ENCODE data around the gene MAP3K3. TPM values are rescaled to one million over a fixed set of nuclear protein-coding genes. Genes with fewer than 3 reads are reported as not detected.

Gene MAP3K3
- total RNA-seq, 1 donor from 2014 or later: 28.0 TPM

GRCh38 chr17:63622574-63623390, 565 bp downstream of the MAP3K3 start:
- Mint-ChIP-seq H3K4me1 (peaks cover 28% of the 10 kb centered on the region), H3K36me3 (ENCODE audit: low read depth) (no peaks in the 10 kb centered on the region), H3K27me3 (ENCODE audit: low read depth) (peaks cover under 1% of the 10 kb centered on the region), H3K4me3 (peak overlapping the region; percentile 99), H3K27ac (ENCODE audit: unreplicated experiment) (peak overlapping the region; percentile 85), H3K9me3 (no peaks in the 10 kb centered on the region)
- peak; percentile 62 for DNase-seq (ENCODE audit: low read depth, low spot score)
- TF ChIP-seq, protein P1, sequence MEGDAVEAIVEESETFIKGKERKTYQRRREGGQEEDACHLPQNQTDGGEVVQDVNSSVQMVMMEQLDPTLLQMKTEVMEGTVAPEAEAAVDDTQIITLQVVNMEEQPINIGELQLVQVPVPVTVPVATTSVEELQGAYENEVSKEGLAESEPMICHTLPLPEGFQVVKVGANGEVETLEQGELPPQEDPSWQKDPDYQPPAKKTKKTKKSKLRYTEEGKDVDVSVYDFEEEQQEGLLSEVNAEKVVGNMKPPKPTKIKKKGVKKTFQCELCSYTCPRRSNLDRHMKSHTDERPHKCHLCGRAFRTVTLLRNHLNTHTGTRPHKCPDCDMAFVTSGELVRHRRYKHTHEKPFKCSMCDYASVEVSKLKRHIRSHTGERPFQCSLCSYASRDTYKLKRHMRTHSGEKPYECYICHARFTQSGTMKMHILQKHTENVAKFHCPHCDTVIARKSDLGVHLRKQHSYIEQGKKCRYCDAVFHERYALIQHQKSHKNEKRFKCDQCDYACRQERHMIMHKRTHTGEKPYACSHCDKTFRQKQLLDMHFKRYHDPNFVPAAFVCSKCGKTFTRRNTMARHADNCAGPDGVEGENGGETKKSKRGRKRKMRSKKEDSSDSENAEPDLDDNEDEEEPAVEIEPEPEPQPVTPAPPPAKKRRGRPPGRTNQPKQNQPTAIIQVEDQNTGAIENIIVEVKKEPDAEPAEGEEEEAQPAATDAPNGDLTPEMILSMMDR (conservative IDR thresholded peaks at IDR 0.05): no peak

DNA sequence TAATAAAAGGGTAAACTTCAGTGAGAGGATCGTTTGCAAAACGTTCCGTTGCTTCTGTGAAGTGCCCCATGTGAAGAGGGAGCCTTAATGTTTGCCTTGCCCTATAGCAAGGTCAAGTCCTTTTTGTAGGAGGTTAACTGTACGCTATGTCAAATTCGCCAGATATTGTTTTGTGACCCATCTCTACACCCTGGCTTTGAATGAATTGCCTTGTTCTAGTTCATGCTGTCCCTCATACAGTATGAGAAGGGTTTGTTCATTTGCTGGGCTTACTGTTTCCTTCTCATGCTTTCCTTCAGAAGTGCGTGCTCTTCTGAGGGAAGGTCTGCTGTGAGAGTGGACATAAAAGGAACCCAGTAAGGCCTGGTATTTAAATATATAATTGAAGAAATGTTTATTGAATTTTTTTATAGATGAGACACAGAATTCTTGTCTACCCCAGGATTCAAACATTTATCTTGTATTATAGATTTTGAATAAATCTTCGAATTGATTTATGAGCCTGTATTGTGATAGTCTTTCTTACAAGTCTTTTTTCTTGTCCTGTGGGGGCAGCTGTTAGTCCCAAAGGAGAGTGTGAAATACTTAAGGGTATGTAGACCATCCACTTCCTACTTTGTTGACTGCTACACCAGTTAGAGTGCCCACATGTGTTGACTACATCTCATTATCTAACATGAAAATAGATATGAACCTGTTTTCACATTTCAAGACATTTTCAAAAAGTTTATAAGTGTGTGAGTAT, 1.7 kb downstream of the MAP3K3 start:
- Mint-ChIP-seq H3K27ac (ENCODE audit: unreplicated experiment) (peak overlapping the region; percentile 24), H3K4me1 (peaks cover 28% of the 10 kb centered on the region), H3K27me3 (ENCODE audit: low read depth) (no peaks in the 10 kb centered on the region), H3K4me3 (peak overlapping the region; percentile 99), H3K36me3 (ENCODE audit: low read depth) (no peaks in the 10 kb centered on the region), H3K9me3 (no peaks in the 10 kb centered on the region)
- TF ChIP-seq, protein P1 (conservative IDR thresholded peaks at IDR 0.05): no peak
- no peak for DNase-seq (ENCODE audit: low read depth, low spot score)

DNA sequence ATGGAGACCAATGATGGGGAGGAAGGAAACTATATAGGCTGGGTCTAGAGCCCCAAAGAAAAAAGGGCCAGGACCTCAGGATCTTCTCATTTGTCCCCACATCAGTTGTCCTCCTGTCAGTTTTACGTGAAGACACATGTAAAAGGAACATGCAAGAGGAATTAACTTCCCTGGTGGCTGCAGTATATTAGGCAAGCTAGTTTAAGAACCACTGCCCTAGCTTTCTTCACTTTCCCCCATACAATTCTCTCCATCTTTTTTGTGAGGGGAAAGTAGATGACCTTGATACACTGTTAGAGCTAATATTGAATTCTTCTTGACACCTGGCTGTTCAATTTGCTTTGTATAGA, 2.3 kb downstream of the MAP3K3 start:
- H3K27ac Mint-ChIP-seq (ENCODE audit: unreplicated experiment): no peak overlapping the region
- no peaks in the 10 kb centered on the region for H3K9me3 Mint-ChIP-seq
- no peaks in the 10 kb centered on the region for H3K27me3 Mint-ChIP-seq (ENCODE audit: low read depth)
- peak overlapping the region; percentile 99 for H3K4me3 Mint-ChIP-seq
- DNase-seq (ENCODE audit: low read depth, low spot score): no peak
- no peaks in the 10 kb centered on the region for H3K36me3 Mint-ChIP-seq (ENCODE audit: low read depth)
- TF ChIP-seq, protein P1 (conservative IDR thresholded peaks at IDR 0.05): no peak
- peaks cover 28% of the 10 kb centered on the region for H3K4me1 Mint-ChIP-seq

DNA sequence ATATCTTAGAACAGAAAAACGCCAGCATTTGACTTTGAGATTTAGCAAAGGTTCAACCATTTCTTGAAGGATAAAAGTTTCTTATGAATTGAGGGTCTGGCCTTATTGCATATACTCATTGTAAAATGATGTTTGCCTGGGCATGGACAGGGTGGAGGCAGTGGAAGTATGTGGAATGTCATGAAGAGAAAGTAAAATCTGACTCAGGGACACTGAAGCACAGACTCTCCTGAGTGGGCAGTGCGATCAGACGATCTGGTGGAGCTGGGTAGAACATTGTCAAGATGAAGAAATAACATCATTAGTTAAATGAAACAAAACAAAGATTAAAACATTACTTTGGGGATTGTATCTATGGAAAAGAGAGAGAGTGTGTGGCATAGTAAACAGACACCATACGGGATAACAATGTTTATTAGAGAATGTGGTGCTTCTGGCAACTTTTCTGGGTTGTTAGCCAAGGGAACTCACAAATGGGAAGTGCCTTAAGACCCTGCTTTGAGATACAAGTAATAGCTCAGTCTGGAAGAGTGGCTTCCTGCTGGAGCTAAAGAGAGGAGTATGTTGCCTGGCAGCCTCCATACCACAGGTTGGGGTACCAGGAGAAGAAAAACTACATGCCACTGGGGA, 4.4 kb downstream of the MAP3K3 start:
- H3K27me3 Mint-ChIP-seq (ENCODE audit: low read depth): no peaks in the 10 kb centered on the region
- no peak overlapping the region for H3K27ac Mint-ChIP-seq (ENCODE audit: unreplicated experiment)
- no peak for DNase-seq (ENCODE audit: low read depth, low spot score)
- TF ChIP-seq, protein P1 (conservative IDR thresholded peaks at IDR 0.05): no peak
- no peaks in the 10 kb centered on the region for H3K9me3 Mint-ChIP-seq
- peaks cover 21% of the 10 kb centered on the region for H3K4me1 Mint-ChIP-seq
- H3K36me3 Mint-ChIP-seq (ENCODE audit: low read depth): no peaks in the 10 kb centered on the region
- H3K4me3 Mint-ChIP-seq: peak overlapping the region; percentile 18

DNA sequence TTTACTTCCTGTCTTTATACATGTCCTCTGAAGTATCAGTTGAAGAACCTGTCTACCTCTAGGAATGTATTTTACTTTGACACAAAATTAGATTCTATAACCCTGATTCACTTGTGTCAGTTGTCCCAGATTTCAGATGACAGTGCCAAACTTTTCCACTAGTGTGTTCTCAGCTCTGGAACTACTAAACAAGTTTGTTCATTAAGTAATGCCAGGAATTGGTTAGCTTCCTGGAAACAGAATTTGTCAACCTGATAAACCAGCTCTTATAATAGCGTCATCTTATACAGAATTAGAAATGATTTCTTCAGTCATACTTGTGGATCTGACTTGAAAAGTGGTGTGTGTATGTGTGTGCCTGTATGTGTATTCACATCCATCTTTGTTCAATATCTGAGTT, 7.4 kb downstream of the MAP3K3 start:
- DNase-seq (ENCODE audit: low read depth, low spot score): no peak
- Mint-ChIP-seq H3K36me3 (ENCODE audit: low read depth) (peaks cover 2% of the 10 kb centered on the region), H3K4me1 (peaks cover 18% of the 10 kb centered on the region), H3K27me3 (ENCODE audit: low read depth) (no peaks in the 10 kb centered on the region), H3K4me3 (no peak overlapping the region), H3K27ac (ENCODE audit: unreplicated experiment) (no peak overlapping the region), H3K9me3 (no peaks in the 10 kb centered on the region)
- TF ChIP-seq, protein P1 (conservative IDR thresholded peaks at IDR 0.05): no peak

Data from neural crest cell (in vitro differentiated cells).